GM12872 (cell line): ENCODE results near the gene IDH2.

Source experiments
- TF ChIP-seq, protein P1 (sequence below): IDR thresholded peaks from 3 replicates; pipeline ENCODE4 v1.5.1; 2011; ENCODE audit warnings: low read depth, mild to moderate bottlenecking, low read length, moderate library complexity; ENCODE audit not compliant: insufficient read depth

Gene IDH2

DNA sequence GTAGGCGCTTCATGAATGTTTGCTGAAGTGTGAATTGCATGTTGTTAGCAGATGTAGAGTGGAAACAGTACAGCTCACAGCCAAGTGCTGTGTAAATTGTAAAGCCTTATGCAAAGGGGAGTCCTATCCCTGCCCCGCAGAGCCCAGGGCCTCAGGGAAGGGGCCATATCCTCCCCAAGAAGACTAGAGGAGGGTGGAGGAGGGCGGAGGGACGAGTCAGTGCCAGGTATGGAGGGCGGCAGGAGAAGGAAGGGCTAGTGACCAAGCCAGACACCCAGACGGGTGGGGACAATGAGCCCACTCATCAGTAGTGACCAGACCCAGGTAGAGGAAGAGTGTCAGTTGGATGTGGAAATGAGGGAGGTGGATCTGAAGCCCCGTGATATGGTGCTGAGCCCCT lies 56.0 kb downstream of the IDH2 start:
- TF ChIP-seq, protein P1, sequence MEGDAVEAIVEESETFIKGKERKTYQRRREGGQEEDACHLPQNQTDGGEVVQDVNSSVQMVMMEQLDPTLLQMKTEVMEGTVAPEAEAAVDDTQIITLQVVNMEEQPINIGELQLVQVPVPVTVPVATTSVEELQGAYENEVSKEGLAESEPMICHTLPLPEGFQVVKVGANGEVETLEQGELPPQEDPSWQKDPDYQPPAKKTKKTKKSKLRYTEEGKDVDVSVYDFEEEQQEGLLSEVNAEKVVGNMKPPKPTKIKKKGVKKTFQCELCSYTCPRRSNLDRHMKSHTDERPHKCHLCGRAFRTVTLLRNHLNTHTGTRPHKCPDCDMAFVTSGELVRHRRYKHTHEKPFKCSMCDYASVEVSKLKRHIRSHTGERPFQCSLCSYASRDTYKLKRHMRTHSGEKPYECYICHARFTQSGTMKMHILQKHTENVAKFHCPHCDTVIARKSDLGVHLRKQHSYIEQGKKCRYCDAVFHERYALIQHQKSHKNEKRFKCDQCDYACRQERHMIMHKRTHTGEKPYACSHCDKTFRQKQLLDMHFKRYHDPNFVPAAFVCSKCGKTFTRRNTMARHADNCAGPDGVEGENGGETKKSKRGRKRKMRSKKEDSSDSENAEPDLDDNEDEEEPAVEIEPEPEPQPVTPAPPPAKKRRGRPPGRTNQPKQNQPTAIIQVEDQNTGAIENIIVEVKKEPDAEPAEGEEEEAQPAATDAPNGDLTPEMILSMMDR, result no peak

DNA sequence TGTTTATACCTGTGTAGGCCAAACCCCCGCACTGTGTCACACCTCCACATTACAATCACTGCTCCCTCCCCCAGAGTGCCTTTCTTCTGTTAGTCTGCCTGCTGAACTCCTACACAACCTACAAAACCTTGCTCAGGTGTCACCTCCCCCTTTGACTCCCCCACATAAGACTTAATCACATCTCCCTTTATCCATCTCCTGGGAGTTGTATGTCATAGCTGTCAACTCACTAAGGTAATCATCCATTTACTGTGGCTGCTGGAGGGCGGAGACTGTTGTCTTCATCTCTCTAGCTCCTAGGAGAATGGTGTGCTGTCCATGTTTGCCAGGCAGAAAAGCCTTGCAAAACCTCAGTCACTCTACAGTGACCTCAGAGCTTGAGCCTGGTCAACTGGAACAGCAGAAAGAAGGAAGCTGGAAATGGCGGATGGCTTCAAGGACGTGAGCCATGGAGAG lies 57.3 kb downstream of the IDH2 start:
- TF ChIP-seq, protein P1, result no peak

GRCh38 chr15:90044191-90044590 lies 58.1 kb downstream of the IDH2 start:
- TF ChIP-seq, protein P1, result no peak

DNA sequence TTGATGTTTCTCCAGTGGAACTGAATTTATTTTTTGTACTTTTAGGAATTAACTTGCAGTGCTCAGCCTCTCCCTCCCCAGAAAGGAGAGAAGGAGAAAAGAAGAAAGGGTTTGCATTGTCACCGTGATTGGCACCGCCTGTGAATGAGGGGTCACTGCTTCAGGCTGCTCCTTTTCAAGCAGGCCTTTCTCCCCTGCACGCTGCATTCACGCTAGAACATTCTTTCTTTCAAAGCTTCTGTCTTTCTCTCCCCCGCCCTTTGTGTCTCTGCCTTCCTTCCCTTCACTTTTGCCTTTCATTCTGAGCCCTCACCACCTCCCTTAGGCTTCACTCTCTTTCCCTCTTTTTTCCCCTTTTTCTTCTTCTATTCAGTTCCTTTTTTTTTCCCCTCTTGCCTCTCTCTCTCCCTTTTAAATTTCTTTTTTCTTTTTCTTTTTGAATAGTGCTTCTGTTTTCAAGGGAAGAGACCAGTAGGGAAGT lies 58.7 kb downstream of the IDH2 start:
- TF ChIP-seq, protein P1, result no peak

GRCh38 chr15:90042766-90043529 lies 59.3 kb downstream of the IDH2 start:
- TF ChIP-seq, protein P1, result no peak

DNA sequence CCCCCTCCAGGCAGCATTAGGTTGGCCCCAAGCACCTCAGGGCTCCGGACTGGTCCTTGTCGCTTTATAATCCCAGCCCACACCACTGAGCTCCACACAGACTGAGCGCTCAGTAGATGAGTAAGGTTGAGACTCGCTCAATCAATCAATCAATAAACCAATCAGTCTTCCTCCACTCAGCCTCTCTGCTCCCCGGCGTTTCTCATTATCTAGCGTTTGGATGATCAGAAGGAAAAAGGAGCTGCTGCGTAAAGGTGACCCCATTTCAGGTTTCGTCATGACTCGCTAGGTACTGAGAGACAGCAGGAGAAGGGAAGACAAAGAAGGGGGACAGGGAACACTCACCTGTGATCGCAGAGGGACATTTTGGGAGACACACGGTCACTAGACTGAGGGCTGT lies 59.9 kb downstream of the IDH2 start:
- TF ChIP-seq, protein P1, result no peak

DNA sequence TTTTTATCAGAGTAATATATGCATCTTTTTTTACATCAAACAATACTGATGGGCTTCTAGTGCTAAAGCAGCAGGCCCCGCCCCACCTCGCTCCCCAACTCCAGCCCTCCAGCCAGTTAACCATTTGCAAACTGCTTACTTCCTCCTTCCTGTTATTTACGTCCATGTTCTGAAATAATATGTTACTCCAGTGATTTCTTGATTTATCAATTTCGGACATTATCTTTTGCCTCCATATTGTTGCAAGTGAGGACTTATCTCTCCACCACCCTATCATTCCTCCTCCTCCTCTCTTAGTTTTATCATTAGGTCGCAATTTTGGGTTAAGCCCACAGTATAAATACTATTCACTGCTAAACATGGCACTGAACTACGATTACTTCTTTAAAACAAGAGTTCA lies 61.6 kb downstream of the IDH2 start:
- TF ChIP-seq, protein P1, result no peak
